WTC11 (cell line): ENCODE data around the gene SYCP2L. TPM values are rescaled to one million over a fixed set of nuclear protein-coding genes. Genes with fewer than 3 reads are reported as not detected.
"Not testable (repeated sequence)": the region's sequence is repeated elsewhere in the genome, so short reads cannot be mapped to it uniquely, and the experiment has no call there.

Source experiments
- ATAC-seq: fragments of 200-7000 bp; cut with Tn5 transposase; 2 replicates; pipeline ENCODE4 v1.10.0; 2021; ENCODE audit warnings: mild to moderate bottlenecking, moderate library complexity
- CTCF ChIA-PET: fragments of 300-600 bp; sonication (Branson Sonifier 250); formaldehyde crosslinking; loops from one replicate; lab custom pipeline; 2021; ENCODE audit warnings: antibody characterized with exemption; lab: Charles Lee
- POLR2A ChIA-PET: fragments of 350-600 bp; sonication (Branson Sonifier 250); formaldehyde crosslinking; loops from one replicate; lab custom pipeline; 2021; ENCODE audit warnings: antibody characterized with exemption; lab: Charles Lee
- DNase-seq: peaks from one replicate; pipeline ENCODE4 v3.0.0; 2021; ENCODE audit warnings: low spot score
- H3K27ac Mint-ChIP-seq: 2 replicates; pipeline ENCODE4 v1.8.0; 2021; ENCODE audit warnings: mixed read lengths
- H3K27me3 Mint-ChIP-seq: 2 replicates; pipeline ENCODE4 v1.8.0; 2021; ENCODE audit warnings: low read depth, mild to moderate bottlenecking, moderate library complexity, mixed read lengths
- H3K36me3 Mint-ChIP-seq: 2 replicates; pipeline ENCODE4 v1.8.0; 2021; ENCODE audit warnings: mixed read lengths
- H3K4me1 Mint-ChIP-seq: 2 replicates; pipeline ENCODE4 v1.8.0; 2022; ENCODE audit warnings: mixed read lengths
- H3K4me3 Mint-ChIP-seq: 2 replicates; pipeline ENCODE4 v1.8.0; 2021; ENCODE audit warnings: mild to moderate bottlenecking, moderate library complexity, mixed read lengths
- H3K9me3 Mint-ChIP-seq: 2 replicates; pipeline ENCODE4 v1.8.0; 2021; ENCODE audit warnings: mixed read lengths
- CBFB ChIP-seq: sonication (generic); formaldehyde crosslinking; IDR thresholded peaks from 2 replicates; pipeline ENCODE4 v1.8.1; 2022; ENCODE audit warnings: mild to moderate bottlenecking, low read depth, missing genetic modification reagents
- ELF4 ChIP-seq: sonication (generic); formaldehyde crosslinking; IDR thresholded peaks from 2 replicates; pipeline ENCODE4 v1.8.1; 2022; ENCODE audit warnings: low read depth, mild to moderate bottlenecking, moderate library complexity, missing genetic modification reagents
- ETV6 ChIP-seq: sonication (generic); formaldehyde crosslinking; IDR thresholded peaks from 2 replicates; pipeline ENCODE4 v1.8.1; 2022; ENCODE audit warnings: mild to moderate bottlenecking, missing genetic modification reagents
- FOXJ3 ChIP-seq: sonication (generic); formaldehyde crosslinking; IDR thresholded peaks from 2 replicates; pipeline ENCODE4 v1.9.0; 2021; ENCODE audit warnings: missing genetic modification reagents, mild to moderate bottlenecking, borderline replicate concordance
- FOXP1 ChIP-seq: sonication (generic); formaldehyde crosslinking; IDR thresholded peaks from 2 replicates; pipeline ENCODE4 v1.8.0; 2022; ENCODE audit warnings: missing genetic modification reagents, mild to moderate bottlenecking, moderate library complexity, borderline replicate concordance
- GABPB1 ChIP-seq: sonication (generic); formaldehyde crosslinking; IDR thresholded peaks from 2 replicates; pipeline ENCODE4 v1.8.1; 2023; ENCODE audit warnings: mild to moderate bottlenecking, missing genetic modification reagents
- MXD4 ChIP-seq: fragments of 250-450 bp; sonication (Bioruptor Pico); IDR thresholded peaks from 2 replicates; pipeline ENCODE4 v1.8.0; 2021; ENCODE audit warnings: mild to moderate bottlenecking, moderate library complexity, borderline replicate concordance
- MYBL2 ChIP-seq: sonication (generic); formaldehyde crosslinking; IDR thresholded peaks from 2 replicates; pipeline ENCODE4 v1.8.1; 2023; ENCODE audit warnings: mild to moderate bottlenecking, moderate library complexity, missing genetic modification reagents
- NFATC4 ChIP-seq: fragments of 250-450 bp; sonication (Bioruptor Pico); IDR thresholded peaks from 2 replicates; pipeline ENCODE4 v1.9.0; 2021; ENCODE audit warnings: mild to moderate bottlenecking
- NFE2L1 ChIP-seq: sonication (generic); formaldehyde crosslinking; IDR thresholded peaks from 2 replicates; pipeline ENCODE4 v1.8.1; 2023; ENCODE audit warnings: missing genetic modification reagents
- SMAD3 ChIP-seq: sonication (generic); formaldehyde crosslinking; IDR thresholded peaks from 2 replicates; pipeline ENCODE4 v1.8.0; 2022; ENCODE audit warnings: missing genetic modification reagents, mild to moderate bottlenecking, borderline replicate concordance
- SP1 ChIP-seq: sonication (generic); formaldehyde crosslinking; conservative IDR thresholded peaks from 2 replicates; pipeline ENCODE4 v1.8.1; 2022; ENCODE audit warnings: missing genetic modification reagents
- TP53 ChIP-seq: sonication (generic); formaldehyde crosslinking; IDR thresholded peaks from 2 replicates; pipeline ENCODE4 v1.8.1; 2023; ENCODE audit warnings: mild to moderate bottlenecking, missing genetic modification reagents
- ZBTB21 ChIP-seq: sonication (generic); formaldehyde crosslinking; IDR thresholded peaks from 2 replicates; pipeline ENCODE4 v1.8.1; 2023; ENCODE audit warnings: mild to moderate bottlenecking, missing genetic modification reagents, borderline replicate concordance
- ZNF232 ChIP-seq: sonication (generic); formaldehyde crosslinking; IDR thresholded peaks from 2 replicates; pipeline ENCODE4 v1.8.0; 2022; ENCODE audit warnings: mild to moderate bottlenecking, missing genetic modification reagents
- ZNF416 ChIP-seq: fragments of 250-450 bp; sonication (Bioruptor Pico); IDR thresholded peaks from 2 replicates; pipeline ENCODE4 v1.9.0; 2021; ENCODE audit warnings: mild to moderate bottlenecking, inconsistent platforms
- total RNA-seq: library from RNA; stranded (reverse); gene quantifications from 3 replicates; pipeline ENCODE4 v1.2.3, GENCODE V29; 2021
- TF ChIP-seq, protein P1 (sequence below): sonication (generic); formaldehyde crosslinking; IDR thresholded peaks from 2 replicates; pipeline ENCODE4 v1.8.0; 2022; ENCODE audit warnings: mild to moderate bottlenecking, missing genetic modification reagents
- TF ChIP-seq, protein P2 (sequence below): sonication (generic); formaldehyde crosslinking; IDR thresholded peaks from 2 replicates; pipeline ENCODE4 v1.8.0; 2023; ENCODE audit warnings: mild to moderate bottlenecking, missing genetic modification reagents
- TF ChIP-seq, protein P3 (sequence below): sonication (generic); formaldehyde crosslinking; IDR thresholded peaks from 2 replicates; pipeline ENCODE4 v1.8.1; 2023; ENCODE audit warnings: mild to moderate bottlenecking, moderate library complexity, missing genetic modification reagents
- TF ChIP-seq, protein P4 (sequence below): sonication (generic); formaldehyde crosslinking; IDR thresholded peaks from 2 replicates; pipeline ENCODE4 v1.8.0; 2022; ENCODE audit warnings: mild to moderate bottlenecking, missing genetic modification reagents
- TF ChIP-seq, protein P5 (sequence below): fragments of 250-450 bp; sonication (Bioruptor Pico); IDR thresholded peaks from 2 replicates; pipeline ENCODE4 v1.9.0; 2021; ENCODE audit warnings: moderate library complexity, mild to moderate bottlenecking, inconsistent platforms, borderline replicate concordance

The SYCP2L gene
- total RNA-seq, 1 experiment from 2014 or later: 5.4 TPM

DNA sequence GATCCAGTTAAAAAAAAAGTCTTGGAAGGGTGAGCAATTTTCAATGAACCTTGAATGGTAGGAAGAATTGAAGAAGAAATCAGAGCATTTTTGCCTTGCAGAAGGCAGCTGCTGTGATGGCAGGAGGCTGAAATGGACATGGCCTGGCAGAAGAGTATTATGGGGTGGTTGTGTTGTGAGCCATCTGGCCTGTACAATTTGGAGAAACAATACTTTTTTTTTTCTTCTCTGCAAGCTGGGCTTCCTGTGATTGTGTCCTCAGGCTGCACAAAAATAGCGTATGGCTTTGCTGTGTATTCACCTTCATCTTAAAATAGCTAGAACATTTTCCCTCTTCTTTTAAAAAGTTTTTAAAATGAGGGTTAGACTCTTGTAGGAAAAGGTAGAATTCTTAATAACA lies 21.4 kb downstream of the SYCP2L start:
- ATAC-seq: no peak
- no peak for DNase-seq
- Mint-ChIP-seq H3K9me3 (no peaks in the 10 kb centered on the region), H3K4me3 (no peak overlapping the region), H3K36me3 (no peaks in the 10 kb centered on the region), H3K27me3 (no peaks in the 10 kb centered on the region), H3K27ac (no peak overlapping the region), H3K4me1 (no peaks in the 10 kb centered on the region)
- POLR2A ChIA-PET: interaction anchor here (0.6 kb wide), 1 partner anchor 86 kb away, joined by 7 read pairs; no protein-coding TSS in a partner anchor
- CTCF ChIA-PET: interaction anchor here (1.8 kb wide), 1 partner anchor 46 kb away, joined by 6 read pairs; no protein-coding TSS in a partner anchor
- TF ChIP-seq, protein P1, sequence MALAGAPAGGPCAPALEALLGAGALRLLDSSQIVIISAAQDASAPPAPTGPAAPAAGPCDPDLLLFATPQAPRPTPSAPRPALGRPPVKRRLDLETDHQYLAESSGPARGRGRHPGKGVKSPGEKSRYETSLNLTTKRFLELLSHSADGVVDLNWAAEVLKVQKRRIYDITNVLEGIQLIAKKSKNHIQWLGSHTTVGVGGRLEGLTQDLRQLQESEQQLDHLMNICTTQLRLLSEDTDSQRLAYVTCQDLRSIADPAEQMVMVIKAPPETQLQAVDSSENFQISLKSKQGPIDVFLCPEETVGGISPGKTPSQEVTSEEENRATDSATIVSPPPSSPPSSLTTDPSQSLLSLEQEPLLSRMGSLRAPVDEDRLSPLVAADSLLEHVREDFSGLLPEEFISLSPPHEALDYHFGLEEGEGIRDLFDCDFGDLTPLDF (CRISPR knock-in tag): no peak

DNA sequence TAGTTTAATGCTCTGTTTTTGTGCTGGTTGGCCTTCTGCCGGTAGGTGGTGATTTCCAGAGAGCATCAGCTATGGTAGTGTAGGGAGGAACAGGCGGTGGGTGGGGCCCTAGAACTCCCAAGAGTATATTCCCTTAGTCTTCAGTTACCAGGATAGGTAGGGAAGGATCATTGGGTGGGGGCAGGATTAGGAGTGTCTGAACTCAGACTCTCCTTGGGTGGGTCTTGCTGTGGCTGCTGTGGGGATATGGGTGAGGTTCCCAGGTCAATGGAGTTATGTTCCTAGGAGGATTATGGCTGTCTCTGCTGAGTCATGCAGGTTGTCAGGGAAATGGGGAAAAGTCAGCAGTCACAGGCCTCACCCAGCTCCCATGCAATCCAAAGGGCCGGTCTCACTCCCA lies 32.7 kb downstream of the SYCP2L start:
- DNase-seq, POLR2A ChIA-PET, CTCF ChIA-PET, H3K4me1 Mint-ChIP-seq, H3K27me3 Mint-ChIP-seq, H3K27ac Mint-ChIP-seq, ATAC-seq, H3K4me3 Mint-ChIP-seq: not testable (repeated sequence)
- Mint-ChIP-seq H3K9me3 (peaks cover 30% of the 10 kb centered on the region), H3K36me3 (peaks cover 30% of the 10 kb centered on the region)

DNA sequence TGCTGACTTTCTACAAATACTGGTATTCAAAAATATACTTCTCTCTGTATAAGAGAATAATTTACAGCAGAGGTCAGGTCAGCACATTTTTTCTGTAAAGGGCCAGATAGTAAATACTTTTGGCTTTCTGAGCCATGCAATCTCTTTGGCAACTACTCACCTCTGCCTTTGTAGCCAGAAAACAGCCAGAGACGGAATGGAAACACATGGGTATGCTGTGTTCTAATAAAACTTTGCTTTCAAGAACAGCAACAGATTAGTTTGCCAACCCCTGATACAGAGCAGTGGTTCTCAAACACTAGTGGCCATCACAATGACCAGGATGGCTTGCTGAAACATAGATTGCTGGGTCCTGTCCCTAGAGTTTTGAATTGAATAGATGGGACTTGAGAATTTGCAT lies 46.3 kb downstream of the SYCP2L start:
- H3K36me3 Mint-ChIP-seq: peaks cover 21% of the 10 kb centered on the region
- H3K27me3 Mint-ChIP-seq: no peaks in the 10 kb centered on the region; the same call in 1 of the 2 replicates
- H3K9me3 Mint-ChIP-seq: peaks cover 6% of the 10 kb centered on the region
- POLR2A ChIA-PET: no interaction called here
- DNase-seq (no peak), ATAC-seq (no peak)
- no peak overlapping the region for H3K4me3 Mint-ChIP-seq
- no peaks in the 10 kb centered on the region for H3K4me1 Mint-ChIP-seq
- H3K27ac Mint-ChIP-seq: no peak overlapping the region
- CTCF ChIA-PET: interaction anchor here (1.0 to 1.1 kb wide), 2 partner anchors 21 to 136 kb away, joined by 4 read pairs; no protein-coding TSS in a partner anchor
- TF ChIP-seq SMAD3 (CRISPR knock-in tag) (no peak), TP53 (CRISPR knock-in tag) (no peak), NFATC4 (no peak), ZNF232 (CRISPR knock-in tag) (no peak), ZNF416 (CRISPR knock-in tag) (no peak), NFE2L1 (CRISPR knock-in tag) (no peak), FOXJ3 (no peak), ZBTB21 (no peak), ELF4 (CRISPR knock-in tag) (no peak), GABPB1 (CRISPR knock-in tag) (no peak)
- TF ChIP-seq, protein P2, sequence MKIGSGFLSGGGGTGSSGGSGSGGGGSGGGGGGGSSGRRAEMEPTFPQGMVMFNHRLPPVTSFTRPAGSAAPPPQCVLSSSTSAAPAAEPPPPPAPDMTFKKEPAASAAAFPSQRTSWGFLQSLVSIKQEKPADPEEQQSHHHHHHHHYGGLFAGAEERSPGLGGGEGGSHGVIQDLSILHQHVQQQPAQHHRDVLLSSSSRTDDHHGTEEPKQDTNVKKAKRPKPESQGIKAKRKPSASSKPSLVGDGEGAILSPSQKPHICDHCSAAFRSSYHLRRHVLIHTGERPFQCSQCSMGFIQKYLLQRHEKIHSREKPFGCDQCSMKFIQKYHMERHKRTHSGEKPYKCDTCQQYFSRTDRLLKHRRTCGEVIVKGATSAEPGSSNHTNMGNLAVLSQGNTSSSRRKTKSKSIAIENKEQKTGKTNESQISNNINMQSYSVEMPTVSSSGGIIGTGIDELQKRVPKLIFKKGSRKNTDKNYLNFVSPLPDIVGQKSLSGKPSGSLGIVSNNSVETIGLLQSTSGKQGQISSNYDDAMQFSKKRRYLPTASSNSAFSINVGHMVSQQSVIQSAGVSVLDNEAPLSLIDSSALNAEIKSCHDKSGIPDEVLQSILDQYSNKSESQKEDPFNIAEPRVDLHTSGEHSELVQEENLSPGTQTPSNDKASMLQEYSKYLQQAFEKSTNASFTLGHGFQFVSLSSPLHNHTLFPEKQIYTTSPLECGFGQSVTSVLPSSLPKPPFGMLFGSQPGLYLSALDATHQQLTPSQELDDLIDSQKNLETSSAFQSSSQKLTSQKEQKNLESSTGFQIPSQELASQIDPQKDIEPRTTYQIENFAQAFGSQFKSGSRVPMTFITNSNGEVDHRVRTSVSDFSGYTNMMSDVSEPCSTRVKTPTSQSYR (CRISPR knock-in tag): no peak
- TF ChIP-seq, protein P3, sequence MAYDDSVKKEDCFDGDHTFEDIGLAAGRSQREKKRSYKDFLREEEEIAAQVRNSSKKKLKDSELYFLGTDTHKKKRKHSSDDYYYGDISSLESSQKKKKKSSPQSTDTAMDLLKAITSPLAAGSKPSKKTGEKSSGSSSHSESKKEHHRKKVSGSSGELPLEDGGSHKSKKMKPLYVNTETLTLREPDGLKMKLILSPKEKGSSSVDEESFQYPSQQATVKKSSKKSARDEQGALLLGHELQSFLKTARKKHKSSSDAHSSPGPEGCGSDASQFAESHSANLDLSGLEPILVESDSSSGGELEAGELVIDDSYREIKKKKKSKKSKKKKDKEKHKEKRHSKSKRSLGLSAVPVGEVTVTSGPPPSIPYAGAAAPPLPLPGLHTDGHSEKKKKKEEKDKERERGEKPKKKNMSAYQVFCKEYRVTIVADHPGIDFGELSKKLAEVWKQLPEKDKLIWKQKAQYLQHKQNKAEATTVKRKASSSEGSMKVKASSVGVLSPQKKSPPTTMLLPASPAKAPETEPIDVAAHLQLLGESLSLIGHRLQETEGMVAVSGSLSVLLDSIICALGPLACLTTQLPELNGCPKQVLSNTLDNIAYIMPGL (CRISPR knock-in tag): no peak

DNA sequence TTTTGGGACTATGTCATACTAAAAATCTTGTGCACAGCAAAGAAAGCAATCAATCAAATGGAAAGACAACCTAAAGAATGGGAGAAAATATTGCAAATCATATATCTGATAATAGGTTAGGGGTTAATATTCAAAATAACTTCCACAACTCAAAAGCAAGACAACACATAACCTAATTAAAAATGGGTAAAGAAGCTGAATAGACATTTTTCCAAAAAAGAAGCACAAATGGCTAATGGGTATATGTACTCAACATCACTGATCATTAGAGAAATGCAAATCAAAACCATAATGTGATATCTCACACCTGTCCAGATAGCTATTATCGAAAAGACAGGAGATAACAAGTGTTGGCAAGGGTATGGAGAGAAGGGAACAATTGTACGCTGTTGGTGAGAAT lies 53.0 kb downstream of the SYCP2L start:
- Mint-ChIP-seq H3K36me3 (no peaks in the 10 kb centered on the region), H3K27ac (no peak overlapping the region), H3K9me3 (peaks cover 5% of the 10 kb centered on the region; the same call in 1 of the 2 replicates), H3K27me3 (no peaks in the 10 kb centered on the region), H3K4me3 (no peak overlapping the region), H3K4me1 (no peaks in the 10 kb centered on the region)
- ChIA-PET POLR2A (no interaction called here), CTCF (no interaction called here)
- ATAC-seq (no peak), DNase-seq (no peak)
- TF ChIP-seq ETV6 (CRISPR knock-in tag): no peak
- no peak for TF ChIP-seq MYBL2 (CRISPR knock-in tag)
- TF ChIP-seq, protein P2 (CRISPR knock-in tag): no peak
- TF ChIP-seq, protein P4, sequence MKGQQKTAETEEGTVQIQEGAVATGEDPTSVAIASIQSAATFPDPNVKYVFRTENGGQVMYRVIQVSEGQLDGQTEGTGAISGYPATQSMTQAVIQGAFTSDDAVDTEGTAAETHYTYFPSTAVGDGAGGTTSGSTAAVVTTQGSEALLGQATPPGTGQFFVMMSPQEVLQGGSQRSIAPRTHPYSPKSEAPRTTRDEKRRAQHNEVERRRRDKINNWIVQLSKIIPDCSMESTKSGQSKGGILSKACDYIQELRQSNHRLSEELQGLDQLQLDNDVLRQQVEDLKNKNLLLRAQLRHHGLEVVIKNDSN (CRISPR knock-in tag): no peak
- TF ChIP-seq FOXP1 (CRISPR knock-in tag): no peak
- TF ChIP-seq, protein P5, sequence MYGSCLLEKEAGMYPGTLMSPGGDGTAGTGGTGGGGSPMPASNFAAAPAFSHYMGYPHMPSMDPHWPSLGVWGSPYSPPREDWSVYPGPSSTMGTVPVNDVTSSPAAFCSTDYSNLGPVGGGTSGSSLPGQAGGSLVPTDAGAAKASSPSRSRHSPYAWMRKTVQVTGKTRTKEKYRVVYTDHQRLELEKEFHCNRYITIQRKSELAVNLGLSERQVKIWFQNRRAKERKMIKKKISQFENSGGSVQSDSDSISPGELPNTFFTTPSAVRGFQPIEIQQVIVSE (CRISPR knock-in tag): no peak
- TF ChIP-seq SP1 (CRISPR knock-in tag): no peak
- TF ChIP-seq CBFB (CRISPR knock-in tag): no peak
- TF ChIP-seq MXD4: no peak
